VCaP (cell line): Measurements from ENCODE around the gene LATS2.

Experiments used
- H3K27ac ChIP-seq: fragments of 450-650 bp; 2 replicates; pipeline ENCODE4 v1.5.1; 2017
- CTCF ChIP-seq: fragments of 450-650 bp; conservative IDR thresholded peaks from 2 replicates; pipeline ENCODE4 v1.5.1; 2017; ENCODE audit warnings: mild to moderate bottlenecking, moderate library complexity

The LATS2 gene

GRCh38 chr13:21034603-21035191, 26.7 kb downstream of the LATS2 start:
- peak overlapping the region; percentile 95 for H3K27ac ChIP-seq

GRCh38 chr13:21033856-21034602, 27.4 kb downstream of the LATS2 start:
- peak overlapping the region; percentile 95 for H3K27ac ChIP-seq
- TF ChIP-seq CTCF = no peak

More at GRCh38 chr13:21034603-21035191, 26.7 kb downstream of the LATS2 start:
- no peak for TF ChIP-seq CTCF

- no peak for TF ChIP-seq CTCF
- H3K27ac ChIP-seq = peak overlapping the region; percentile 95
Observed at GRCh38 chr13:21033212-21033840, 28.1 kb downstream of the LATS2 start.

- TF ChIP-seq CTCF = no peak
- peak overlapping the region; percentile 95 for H3K27ac ChIP-seq
Observed at GRCh38 chr13:21032656-21033055, 28.7 kb downstream of the LATS2 start.

GRCh38 chr13:21031594-21032275, 29.7 kb downstream of the LATS2 start:
- peak overlapping the region; percentile 95 for H3K27ac ChIP-seq
- no peak for TF ChIP-seq CTCF

GRCh38 chr13:21025539-21025938, 35.8 kb downstream of the LATS2 start:
- no peak for TF ChIP-seq CTCF
- no peak overlapping the region for H3K27ac ChIP-seq
